Fibroblast of peridontal ligament (primary cell): ENCODE measurements around the gene IRF2.

Experiments used
- DNase-seq: peaks from one replicate; pipeline ENCODE4 v3.0.0-alpha.2; 2010; ENCODE audit errors: extremely low read depth

IRF2 gene

DNA sequence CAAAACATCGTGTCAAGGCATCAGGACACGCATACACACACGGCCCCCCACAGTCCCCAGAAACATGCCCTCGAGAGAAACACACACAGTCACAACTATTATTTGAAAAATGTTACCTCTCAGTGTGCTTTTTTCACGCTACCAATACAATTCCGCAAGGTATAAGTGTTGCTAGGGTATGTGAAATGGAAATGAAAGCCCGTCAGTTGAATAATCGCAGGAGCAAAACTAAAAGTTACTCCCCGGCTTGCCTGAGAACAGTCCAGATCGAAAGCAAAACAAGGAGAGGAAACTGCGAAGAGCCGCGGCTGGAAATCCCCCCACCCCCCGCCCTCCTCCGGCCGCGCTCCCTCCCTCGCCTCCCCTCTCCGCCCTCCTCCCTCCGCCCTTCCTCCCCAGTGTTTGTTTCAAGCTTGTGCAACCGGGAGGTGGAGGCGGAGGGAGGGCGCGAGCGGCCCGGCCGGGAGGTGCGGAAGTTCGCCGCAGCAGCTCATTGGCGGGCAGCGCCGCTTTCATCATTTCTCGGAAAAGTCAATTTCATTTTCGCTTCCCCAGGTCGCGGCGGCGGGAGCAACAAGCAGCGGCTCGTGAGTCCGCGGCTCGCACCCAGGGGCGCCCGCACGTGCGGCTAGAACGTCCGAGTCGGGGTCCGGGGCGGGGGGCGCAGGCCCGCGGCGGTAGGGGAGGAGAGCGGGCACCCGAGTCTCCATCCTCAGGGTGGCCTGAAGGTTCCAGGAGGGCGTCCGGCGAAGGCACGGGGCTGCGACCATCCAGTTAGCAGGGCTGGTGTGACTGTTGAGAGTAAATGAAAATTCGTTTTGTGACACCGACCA lies at the start of gene IRF2:
Gene IRF2, minus strand, starts transcription at position 288 of the 833 bp plus-strand sequence. CDS start 45,486 bp downstream, outside the sequence.
- DNase-seq: peak; percentile 97

DNA sequence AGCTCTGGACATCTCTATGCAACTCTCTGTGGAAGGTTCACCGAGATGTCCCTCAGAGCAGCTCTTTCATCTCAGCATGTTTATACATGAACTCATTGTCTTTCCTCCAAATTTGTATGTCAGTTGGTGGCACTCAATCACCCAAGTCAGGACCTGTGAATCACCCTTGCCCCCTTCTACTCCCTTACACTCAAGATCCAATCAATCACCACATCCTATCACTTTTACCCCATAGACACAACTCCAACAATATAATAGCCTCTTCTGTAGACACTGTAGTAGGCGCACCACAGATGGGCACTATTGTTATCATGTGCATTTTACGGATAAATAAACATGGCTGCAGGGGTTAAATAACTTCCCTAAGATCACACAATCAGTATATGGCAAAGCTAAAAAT lies 41.3 kb upstream of the IRF2 start:
- no peak for DNase-seq

DNA sequence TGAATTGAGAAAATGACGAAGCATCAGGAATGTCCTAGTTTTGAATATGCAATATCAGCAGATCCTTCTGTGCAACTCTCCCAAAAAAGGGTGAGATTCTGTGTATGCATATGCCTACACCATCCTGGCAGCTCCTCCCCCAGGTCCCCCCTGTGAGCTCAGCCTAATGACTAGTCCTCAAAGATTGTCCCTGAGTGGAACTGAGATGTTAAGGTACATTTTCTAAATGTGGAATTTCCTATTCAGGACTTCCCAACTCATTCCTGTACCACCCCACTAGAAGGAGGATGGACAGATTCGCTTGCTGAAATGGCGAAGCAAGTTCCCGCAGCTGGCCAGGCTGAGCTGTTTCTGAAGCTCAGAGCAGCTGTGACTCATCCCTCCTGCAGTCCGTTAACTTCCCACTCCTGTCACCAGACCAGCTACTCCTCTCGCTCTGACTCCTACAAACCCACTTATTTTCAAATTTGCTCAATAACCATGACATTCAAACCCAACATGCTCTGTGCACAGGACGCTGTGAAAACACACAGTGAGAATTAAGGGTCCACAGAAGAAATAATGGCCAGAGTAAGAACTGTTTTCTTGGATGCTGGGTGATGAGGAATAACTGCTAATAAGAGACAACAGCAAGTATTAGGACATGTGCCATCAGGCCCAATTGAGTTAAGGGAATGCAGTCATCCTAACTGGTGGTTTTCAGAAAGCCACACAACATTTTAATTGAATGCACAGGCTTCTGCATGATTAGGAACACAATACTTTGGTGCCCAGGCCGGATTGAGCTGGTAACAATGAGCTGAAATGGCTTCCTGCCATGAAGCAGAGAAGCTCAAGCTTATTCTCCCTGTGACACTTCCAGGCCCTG lies 40.0 kb upstream of the IRF2 start:
- DNase-seq: peak; percentile 88

DNA sequence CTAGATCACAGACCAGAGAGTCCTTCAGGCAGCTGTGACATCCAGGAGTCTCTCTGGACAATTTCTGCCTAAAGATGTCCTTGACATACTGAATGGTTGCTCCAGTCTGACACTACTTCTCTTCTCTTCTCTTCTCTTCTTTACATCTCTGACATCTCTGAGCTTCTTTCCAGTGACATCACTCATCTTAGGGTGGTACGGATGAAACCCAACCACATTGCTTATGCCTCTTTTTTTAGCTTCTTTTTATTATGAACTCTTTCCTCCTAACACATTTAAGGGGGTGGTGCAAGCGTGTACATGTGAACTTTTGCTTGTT lies 39.4 kb upstream of the IRF2 start:
- DNase-seq: no peak

DNA sequence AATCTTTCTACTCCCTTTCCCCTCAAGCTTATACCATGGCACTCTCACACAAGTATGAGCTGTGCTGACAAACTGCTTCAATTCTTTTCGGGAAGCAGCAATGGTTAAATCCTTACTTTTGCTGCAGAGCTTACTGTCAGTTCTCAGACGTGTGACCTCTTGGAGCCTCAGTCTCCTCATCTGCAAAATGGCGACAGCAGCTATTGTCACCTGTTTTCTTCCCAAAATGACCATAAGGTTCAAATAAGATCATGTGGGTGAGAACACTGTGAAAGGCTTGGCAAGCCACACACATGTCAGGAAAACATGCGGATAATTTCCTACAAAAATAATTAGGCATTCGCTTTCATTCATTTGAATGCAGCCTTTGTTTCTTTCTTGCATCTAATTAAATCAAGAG lies 36.8 kb upstream of the IRF2 start:
- DNase-seq: no peak

DNA sequence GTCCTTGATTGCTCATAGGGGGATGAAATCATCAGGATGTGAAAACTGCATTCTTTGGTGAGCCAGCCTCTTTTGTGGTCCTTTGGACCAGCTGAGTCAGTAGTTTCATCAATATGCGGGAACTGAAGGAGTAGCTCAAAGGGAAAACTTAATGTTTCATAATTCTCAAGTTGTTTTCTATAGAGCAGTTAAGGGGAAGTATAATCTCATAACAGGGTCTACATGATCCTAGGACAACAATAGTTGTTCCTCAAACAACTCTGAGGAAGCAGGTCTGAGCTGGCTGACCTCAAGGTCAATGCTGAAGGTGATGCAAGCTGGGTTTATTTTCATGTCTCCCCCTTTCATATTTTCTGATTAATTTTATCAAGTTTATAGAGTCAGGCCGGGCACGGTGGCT lies 36.1 kb upstream of the IRF2 start:
- no peak for DNase-seq

DNA sequence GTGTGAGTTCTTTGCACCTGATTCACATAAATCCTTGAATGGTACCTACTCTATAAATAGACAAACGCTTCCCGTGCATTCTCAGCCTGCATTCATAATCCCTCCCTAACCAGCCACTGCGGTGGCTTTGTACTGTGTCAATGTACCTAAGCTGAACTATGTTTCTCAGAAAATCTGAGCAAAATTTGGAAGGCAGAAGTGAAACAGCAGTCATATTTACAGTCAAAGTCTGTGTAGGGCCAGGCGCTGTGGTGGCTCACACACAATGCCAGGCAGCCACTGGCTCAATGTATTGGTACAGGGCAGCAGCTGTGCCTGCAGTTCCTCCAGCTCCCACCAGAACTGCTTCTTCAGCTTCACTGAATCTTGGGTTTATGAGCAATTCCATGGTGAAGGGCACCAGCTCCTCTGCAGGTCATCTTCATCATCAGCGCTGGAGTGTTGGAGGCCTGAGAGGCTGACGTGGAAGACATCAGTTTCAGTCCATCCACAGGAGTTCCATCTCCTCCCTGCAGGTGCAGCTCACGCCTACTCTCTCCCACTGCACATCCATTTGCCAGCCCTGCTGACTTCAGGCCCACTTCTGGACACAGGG lies 32.3 kb upstream of the IRF2 start:
- no peak for DNase-seq

DNA sequence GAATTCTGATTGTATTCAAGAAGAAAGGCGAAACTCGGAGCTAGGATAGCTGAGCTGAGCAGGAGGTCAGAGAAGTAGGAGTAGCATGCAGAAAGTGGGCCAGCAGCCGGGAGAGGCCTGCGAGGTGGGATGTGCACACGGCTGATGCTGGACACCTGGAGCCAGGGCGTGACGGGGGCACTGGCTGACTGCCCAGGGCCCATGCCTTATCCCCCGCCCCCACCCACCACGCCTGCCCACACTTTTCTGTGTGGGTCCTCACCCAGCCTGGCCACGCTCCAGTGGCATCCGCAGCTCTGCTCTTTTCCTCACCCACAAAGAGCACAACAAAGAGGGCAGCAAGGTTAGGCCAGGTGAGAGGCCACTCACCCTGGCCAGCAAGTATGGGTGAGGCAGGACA lies 30.0 kb upstream of the IRF2 start:
- no peak for DNase-seq

DNA sequence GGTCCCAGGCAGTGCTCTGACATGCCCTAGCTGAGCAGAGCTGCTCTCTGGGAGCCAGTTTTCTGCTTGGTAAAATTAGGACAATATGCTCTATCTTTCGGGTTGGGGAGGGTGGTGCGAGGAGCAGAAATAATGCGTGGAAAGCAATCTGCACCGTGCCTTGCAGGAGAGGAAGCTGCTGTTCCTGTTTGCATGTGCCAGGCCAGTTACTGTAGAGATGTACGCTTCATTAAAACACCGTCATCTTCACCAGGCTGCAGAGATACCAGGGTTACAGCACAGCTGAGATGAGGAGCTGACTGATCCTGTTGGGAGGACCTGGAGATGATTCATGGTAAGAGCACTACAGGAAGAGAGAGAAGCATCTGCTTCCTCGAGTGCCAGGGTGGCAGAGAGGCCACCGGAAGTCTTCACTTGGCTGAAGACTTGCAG lies 29.5 kb upstream of the IRF2 start:
- no peak for DNase-seq

DNA sequence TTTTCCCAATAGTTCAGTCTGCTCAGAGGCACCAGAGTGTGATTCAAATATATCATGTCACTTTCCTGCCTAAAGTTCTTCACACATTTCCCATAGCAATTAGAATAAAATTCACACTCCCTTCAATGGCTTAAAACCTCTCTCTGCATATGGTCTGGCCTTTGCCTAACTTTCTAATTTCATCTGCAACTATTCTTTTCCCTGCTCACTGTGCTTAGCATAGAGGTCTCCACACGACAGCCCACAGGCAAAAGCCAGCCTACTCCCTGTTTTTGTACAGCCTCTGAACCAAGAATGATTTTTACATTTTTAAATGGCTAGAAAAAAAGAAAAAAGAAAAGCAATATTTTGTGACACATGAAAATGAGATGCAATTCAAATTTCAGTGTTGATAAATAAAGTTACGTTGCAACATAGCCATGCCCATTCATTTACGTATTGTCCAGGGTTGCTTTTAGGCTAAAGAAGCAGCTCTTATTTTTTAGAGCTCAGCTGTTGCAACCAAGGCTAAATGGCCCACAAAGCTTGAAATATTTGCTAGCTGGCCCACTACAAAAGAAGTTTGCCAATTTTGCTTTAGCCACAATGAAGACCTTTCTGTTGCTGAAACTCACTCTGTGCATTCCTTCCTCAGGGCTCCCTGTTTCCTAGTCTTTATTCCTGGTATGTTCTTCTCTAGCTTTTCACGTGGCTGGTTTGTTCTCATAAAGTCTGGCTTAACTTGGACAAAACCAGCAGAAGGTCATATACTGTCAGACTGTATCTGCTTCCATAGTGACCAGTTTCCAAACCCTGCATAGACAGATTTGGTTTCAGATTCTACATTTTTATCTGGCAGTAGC lies 26.6 kb upstream of the IRF2 start:
- DNase-seq: peak; percentile 30

DNA sequence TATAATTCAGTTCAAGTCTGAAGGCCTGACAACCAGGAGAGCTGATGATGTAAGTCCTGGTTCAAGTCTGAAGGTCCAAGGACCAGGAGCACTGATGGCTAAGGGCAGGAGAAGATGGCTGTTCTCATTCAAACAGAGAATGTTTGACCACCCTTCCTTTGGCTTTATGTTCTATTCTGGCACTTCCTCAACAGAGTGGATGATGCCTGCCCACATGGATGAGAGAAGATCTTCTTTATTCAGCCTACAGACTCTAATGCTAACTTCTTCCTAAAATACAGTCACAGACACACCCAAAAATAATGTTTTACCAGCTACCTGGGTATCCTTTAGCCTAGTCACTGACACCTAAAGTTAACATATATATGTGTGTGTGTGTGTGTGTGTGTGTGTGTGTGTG lies 25.6 kb upstream of the IRF2 start:
- DNase-seq: no peak

DNA sequence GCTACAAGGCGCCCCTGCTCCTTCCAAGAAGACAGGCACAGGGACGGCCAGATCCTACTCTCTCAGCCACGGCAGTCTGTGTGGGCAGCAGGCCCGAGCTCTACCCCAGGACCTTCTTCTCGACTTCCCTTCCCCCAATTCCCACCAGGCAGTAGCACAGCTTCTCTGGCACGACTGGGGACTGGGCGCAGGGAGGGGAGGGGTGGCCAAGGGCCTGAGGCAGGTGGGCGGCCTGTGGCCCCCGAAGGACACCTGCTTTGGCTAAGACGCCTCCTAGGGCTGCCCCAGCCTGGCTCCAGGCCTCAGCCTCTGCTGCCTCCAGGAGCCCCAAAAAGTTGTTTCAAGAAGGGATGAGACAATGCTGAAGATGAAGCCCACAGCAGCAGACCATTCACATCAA lies 24.2 kb upstream of the IRF2 start:
- DNase-seq: no peak

DNA sequence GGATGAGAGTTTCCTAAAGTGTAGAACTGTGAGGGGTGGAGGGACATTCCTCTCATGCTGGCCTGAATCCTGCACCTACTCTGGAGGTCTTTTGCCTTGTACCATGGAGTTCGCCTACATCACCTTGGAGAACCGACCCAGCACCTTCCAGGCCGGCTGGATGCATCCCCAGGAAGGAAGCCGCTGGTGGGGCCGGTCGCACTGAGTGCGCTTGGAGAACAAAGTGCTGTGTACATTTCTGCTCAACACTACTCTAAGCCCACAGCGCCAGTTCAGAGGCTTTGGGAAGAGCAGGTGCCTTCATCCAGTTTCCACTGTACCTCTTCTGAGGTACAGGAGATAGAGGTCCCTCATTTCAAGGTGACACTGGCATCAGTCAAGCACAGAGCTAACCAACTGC lies 15.4 kb upstream of the IRF2 start:
- no peak for DNase-seq

DNA sequence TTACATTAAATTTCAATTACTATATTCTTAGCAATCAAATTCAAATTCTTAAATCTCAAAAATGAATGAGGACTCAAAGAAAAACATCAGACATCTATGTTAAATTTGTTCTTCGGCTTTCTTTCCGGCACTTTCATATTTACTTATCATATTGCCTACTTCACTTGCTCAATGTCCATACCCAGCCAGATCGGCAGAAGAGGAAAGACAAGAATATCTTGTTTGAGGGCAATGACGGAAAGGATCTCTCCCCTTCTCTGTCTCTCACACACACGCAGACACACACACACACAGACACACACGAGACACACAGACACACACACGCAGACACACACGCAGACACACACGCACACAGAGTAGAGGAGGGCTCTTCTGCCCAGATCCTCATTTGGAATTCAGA lies 13.2 kb upstream of the IRF2 start:
- peak; percentile 33 for DNase-seq

DNA sequence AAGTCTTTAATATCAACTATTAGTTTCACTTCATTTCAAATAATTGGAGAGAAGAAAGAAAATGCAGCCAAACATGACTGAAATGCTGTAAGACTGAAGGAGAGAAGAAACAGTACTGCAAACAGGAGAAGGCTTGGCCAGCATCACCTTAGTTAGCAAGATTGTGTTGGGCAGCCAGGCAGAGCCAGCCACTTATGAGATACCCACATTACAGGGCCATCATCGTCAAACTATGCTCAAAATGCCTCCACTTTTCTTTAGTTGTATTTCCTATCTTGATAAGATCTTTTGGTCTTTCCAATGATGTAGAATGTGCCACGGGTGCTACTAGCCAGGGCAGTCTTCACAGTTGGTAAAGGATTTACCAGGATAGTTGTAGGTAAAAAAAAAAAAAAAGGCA lies 10.9 kb upstream of the IRF2 start:
- DNase-seq: no peak

DNA sequence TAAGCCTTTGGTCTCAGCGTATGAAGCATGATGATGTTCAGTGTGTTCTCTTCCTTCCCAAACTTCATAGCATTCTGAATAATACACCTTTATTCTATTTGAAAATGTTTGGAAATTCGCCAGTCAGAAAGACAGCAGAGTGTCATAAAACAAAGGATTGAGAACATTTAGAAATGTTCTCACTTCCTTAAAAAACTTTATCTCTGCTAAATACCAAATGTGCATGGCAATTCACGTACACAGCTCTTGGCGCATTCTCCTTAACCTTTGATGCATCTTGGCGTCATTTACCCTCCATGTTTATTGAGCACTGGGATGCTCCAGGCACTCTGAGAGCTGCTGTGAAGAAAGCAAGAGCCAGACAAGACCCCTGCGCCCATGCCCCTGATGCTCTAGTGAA lies 7.2 kb upstream of the IRF2 start:
- DNase-seq: no peak

DNA sequence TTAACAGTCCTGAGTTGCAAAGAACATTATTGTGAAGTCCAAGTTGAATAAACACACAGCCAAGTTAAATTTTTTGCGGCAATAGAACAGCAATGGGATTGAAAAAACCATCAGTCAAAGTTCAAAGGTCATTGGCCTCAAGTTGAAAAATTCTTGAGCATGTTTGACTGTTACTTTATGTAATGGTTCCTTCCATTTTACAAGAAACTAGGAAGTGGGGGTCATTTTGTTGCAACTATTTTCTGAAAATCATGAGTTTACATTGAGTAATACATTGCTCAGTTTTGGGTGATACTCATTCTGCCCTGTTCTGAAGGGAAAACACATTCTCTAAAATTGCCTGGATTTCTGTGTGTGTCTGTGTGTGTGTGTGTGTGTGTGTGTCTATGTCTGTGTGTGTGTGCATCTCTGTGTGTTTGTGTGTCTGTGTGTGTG lies 5.2 kb upstream of the IRF2 start:
- DNase-seq: peak; percentile 57

DNA sequence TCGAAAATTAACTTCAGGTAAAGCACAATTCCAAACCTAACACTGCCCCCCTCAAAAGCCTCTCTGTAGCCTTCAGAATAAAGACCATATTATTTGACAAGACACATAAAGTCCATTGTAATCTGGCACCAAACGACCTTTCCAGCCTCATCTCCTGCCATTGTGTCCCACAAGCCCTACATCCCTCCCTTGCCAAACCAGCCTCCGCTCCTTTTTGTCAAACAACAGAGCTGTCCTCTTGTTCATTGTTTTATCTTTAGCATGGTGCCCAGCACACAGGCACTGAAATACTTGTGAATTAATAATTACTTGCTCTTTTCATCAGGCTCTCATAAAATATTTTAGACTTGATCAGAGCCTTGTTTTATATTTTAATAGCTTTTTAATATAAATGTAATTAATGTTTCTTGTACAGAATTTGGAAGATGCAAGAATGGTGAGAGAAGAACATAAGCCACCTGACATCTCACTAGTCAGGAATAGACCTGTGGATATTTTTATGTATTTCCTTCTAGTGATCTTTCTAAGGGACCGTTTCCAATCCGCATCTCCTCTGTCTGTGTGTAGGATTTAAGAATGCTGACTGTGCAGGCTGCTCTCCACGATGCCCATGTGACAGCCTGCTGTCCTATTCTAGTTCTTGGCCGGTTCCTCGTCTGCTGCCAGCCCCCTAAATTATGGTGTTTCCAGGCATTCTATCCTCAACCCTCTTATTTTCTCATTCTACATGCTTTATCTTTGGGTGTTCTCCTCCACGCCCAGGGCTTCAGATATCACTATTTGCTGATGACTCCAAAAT lies 3.0 kb upstream of the IRF2 start:
- no peak for DNase-seq

DNA sequence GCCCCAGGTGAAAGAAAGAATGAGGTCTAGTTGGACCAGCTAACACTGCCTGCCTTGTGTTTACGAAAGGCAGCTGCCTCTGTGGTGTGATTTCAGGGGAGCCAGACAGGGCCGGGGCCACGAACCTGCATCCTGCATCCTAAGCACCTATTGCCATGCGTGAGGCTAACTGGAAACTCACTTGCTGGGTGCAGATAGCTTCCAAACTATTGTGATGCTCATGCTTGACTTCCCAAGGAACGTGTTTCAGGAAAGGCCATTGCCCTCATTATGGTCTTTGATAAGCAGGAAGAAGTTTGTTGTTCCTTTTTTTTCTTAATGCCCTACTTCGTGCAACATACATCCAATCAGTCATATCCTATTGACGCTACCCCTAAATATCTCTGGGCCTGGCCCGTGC lies 2.3 kb upstream of the IRF2 start:
- no peak for DNase-seq

DNA sequence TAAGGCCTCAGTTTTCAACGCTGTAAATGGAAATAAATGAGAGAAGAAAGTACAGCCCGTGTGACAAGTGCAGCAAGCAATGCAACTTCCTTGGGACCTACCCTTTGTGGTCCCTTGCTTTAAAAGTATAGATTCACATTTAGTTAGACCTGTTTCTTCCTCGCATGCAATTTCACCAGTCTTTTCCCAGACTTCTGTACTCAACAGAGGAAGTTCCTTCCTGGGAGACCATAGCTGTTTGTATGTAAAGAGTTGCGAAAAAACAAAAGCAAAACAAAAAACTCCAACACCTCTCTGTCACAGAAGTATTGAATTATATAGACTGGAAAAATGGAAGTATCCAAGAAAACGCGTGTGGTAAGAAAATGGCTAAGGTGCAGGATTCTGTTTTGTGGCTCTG lies 1.1 kb upstream of the IRF2 start:
- DNase-seq: no peak

DNA sequence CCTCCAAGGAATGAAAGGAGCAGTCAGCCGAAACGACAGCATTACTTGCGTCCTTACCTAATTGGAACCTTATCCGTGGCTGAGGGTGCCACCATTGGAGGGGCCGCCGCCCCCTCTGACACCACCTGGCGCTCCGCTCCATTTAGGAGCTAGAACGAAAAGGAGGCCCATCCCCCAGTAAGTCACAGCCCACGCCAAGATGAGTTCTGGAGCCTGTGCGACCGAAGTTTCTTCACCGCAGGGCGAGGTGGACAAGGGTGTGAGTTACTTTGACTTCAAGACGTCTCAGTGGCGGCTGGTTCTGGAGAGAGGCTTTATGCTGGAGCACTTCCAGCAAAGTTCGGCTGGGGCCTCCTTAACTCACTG lies 729 bp upstream of the IRF2 start:
- DNase-seq: peak; percentile 61
